H1 (cell line): ENCODE measurements around the gene NMT2. TPM values are rescaled to one million over a fixed set of nuclear protein-coding genes. Genes with fewer than 3 reads are reported as not detected.

Source experiments
- CTCF ChIA-PET: fragments of 300-600 bp; sonication (Branson Sonifier 250); formaldehyde crosslinking; loops from one replicate; lab custom pipeline; 2021; ENCODE audit not compliant: partially characterized antibody; lab: Charles Lee
- POLR2A ChIA-PET: fragments of 300-600 bp; sonication (Branson Sonifier 250); formaldehyde crosslinking; loops from one replicate; lab custom pipeline; 2021; ENCODE audit warnings: inconsistent platforms; ENCODE audit not compliant: partially characterized antibody; lab: Charles Lee
- DNase-seq, 2 experiments: peaks; one replicate each; pipeline versions ENCODE4 v3.0.0 to v3.0.0-alpha.2; 2010 to 2022; ENCODE audit warnings: low spot score in 2 of 2, low read depth in 1 of 2, mixed read lengths in 1 of 2
- FAIRE-seq: peaks from 2 replicates; lab custom pipeline; 2011; peaks lifted over from hg19 to GRCh38; lab: Jason Lieb, UNC
- H2AFZ ChIP-seq: 2 replicates; pipeline ENCODE4 v1.8.1; 2012; ENCODE audit warnings: low read length, inconsistent platforms
- H2AK5ac ChIP-seq: 2 replicates; pipeline ENCODE4 v1.6.1; 2013; ENCODE audit warnings: low read depth, low read length
- H2BK120ac ChIP-seq: replicated peaks from 2 replicates; pipeline ENCODE3; 2013; ENCODE audit warnings: low read depth, low read length, inconsistent platforms
- H2BK12ac ChIP-seq: 2 replicates; pipeline ENCODE4 v1.6.1; 2013; ENCODE audit warnings: low read depth, low read length
- H2BK15ac ChIP-seq: 2 replicates; pipeline ENCODE4 v1.6.1; 2013; ENCODE audit warnings: low read length
- H2BK20ac ChIP-seq: 2 replicates; pipeline ENCODE4 v1.6.1; 2013; ENCODE audit warnings: low read length
- H2BK5ac ChIP-seq: 2 replicates; pipeline ENCODE4 v1.6.1; 2013; ENCODE audit warnings: low read depth, low read length
- H3K14ac ChIP-seq: 2 replicates; pipeline ENCODE4 v1.6.1; 2013; ENCODE audit warnings: inconsistent platforms; ENCODE audit not compliant: insufficient read length
- H3K18ac ChIP-seq: 2 replicates; pipeline ENCODE4 v1.6.1; 2013; ENCODE audit warnings: low read length; ENCODE audit errors: extremely low read depth
- H3K23ac ChIP-seq: 2 replicates; pipeline ENCODE4 v1.6.1; 2013; ENCODE audit warnings: inconsistent platforms; ENCODE audit not compliant: insufficient read length
- H3K23me2 ChIP-seq: 2 replicates; pipeline ENCODE4 v1.6.1; 2013; ENCODE audit warnings: low read depth, low read length
- H3K27ac ChIP-seq: 2 replicates; pipeline ENCODE4 v1.6.1; 2011; ENCODE audit warnings: low read depth, low read length, inconsistent platforms
- H3K27me3 ChIP-seq, 4 experiments: replicated peaks in 1 of 4; 1 replicate in 1 of 4; 2 replicates in 3 of 4; pipeline versions ENCODE4 v1.6.1 to v1.8.1; 2011 to 2013; ENCODE audit warnings: low read length in 3 of 4, mild to moderate bottlenecking in 3 of 4, inconsistent platforms in 2 of 4, mixed read lengths in 2 of 4, moderate library complexity in 1 of 4; ENCODE audit not compliant: control insufficient read depth in 3 of 4, insufficient read depth in 3 of 4; ENCODE audit errors: extremely low read depth in 1 of 4
- H3K36me3 ChIP-seq, 4 experiments: 2 replicates each; pipeline versions ENCODE4 v1.6.1 to v1.8.1; 2011 to 2013; ENCODE audit warnings: mild to moderate bottlenecking in 4 of 4, low read length in 3 of 4, moderate library complexity in 2 of 4, control low read depth in 1 of 4, inconsistent platforms in 1 of 4; ENCODE audit not compliant: insufficient read depth in 4 of 4, control insufficient read depth in 2 of 4
- H3K4ac ChIP-seq: replicated peaks from 2 replicates; pipeline ENCODE3; 2013; ENCODE audit warnings: low read length, low read depth, mixed read lengths, inconsistent platforms; ENCODE audit not compliant: insufficient read length
- H3K4me1 ChIP-seq, 4 experiments: replicated peaks in 1 of 4; 1 replicate in 1 of 4; 2 replicates in 3 of 4; pipeline versions ENCODE4 v1.6.1 to v1.8.1; 2011 to 2013; ENCODE audit warnings: low read length in 3 of 4, inconsistent platforms in 2 of 4, mixed read lengths in 1 of 4; ENCODE audit not compliant: insufficient read depth in 4 of 4, control insufficient read depth in 3 of 4
- H3K4me2 ChIP-seq, 2 experiments: 2 replicates each; pipeline versions ENCODE4 v1.6.1 to v1.8.1; 2011 to 2013; ENCODE audit warnings: low read depth in 2 of 2, low read length in 2 of 2, control low read depth in 1 of 2, inconsistent platforms in 1 of 2, mild to moderate bottlenecking in 1 of 2; ENCODE audit not compliant: insufficient read depth in 1 of 2
- H3K4me3 ChIP-seq, 4 experiments: fragments of 200-600, 300-600 bp in 1 of 4; sonication (generic), shearing (Covaris generic), sonication (Bioruptor Twin) in 1 of 4; 2 replicates each; pipeline versions ENCODE4 v1.5.1 to v1.8.1; 2011 to 2016; ENCODE audit warnings: low read length in 4 of 4, low read depth in 3 of 4, control low read depth in 2 of 4, inconsistent platforms in 2 of 4, mild to moderate bottlenecking in 2 of 4, mixed read lengths in 1 of 4, moderate library complexity in 1 of 4; ENCODE audit not compliant: insufficient read depth in 2 of 4; ENCODE audit errors: extremely low read depth in 1 of 4
- H3K56ac ChIP-seq: replicated peaks from 2 replicates; pipeline ENCODE3; 2013; ENCODE audit warnings: low read depth, mild to moderate bottlenecking, mixed read lengths, low read length, inconsistent platforms; ENCODE audit not compliant: insufficient read length
- H3K79me1 ChIP-seq: 2 replicates; pipeline ENCODE4 v1.6.1; 2013; ENCODE audit warnings: low read depth, low read length, control low read depth
- H3K79me2 ChIP-seq, 2 experiments: 2 replicates each; pipeline versions ENCODE4 v1.6.1 to v1.8.1; 2012 to 2013; ENCODE audit warnings: low read length in 2 of 2, mild to moderate bottlenecking in 2 of 2, inconsistent platforms in 1 of 2; ENCODE audit not compliant: insufficient read depth in 2 of 2, control insufficient read depth in 1 of 2
- H3K9ac ChIP-seq, 4 experiments: replicated peaks in 1 of 4; 1 replicate in 1 of 4; 2 replicates in 3 of 4; pipeline versions ENCODE4 v1.6.1 to v1.8.1; 2011 to 2013; ENCODE audit warnings: low read depth in 3 of 4, low read length in 3 of 4, control low read depth in 2 of 4, mild to moderate bottlenecking in 2 of 4, moderate library complexity in 2 of 4, inconsistent platforms in 1 of 4; ENCODE audit errors: extremely low read depth in 1 of 4
- H3K9me3 ChIP-seq, 2 experiments: 2 replicates each; pipeline versions ENCODE4 v1.6.1 to v1.8.1; 2012 to 2013; ENCODE audit warnings: mild to moderate bottlenecking in 2 of 2, moderate library complexity in 2 of 2, control low read depth in 1 of 2, inconsistent platforms in 1 of 2, low read depth in 1 of 2, low read length in 1 of 2, mixed read lengths in 1 of 2; ENCODE audit not compliant: insufficient read depth in 2 of 2
- H4K20me1 ChIP-seq, 2 experiments: replicated peaks in 1 of 2; 2 replicates each; pipeline versions ENCODE3 to v1.8.1; 2011 to 2013; ENCODE audit warnings: inconsistent platforms in 2 of 2, low read length in 2 of 2, mild to moderate bottlenecking in 1 of 2; ENCODE audit not compliant: insufficient read depth in 2 of 2, control insufficient read depth in 1 of 2
- H4K5ac ChIP-seq: 2 replicates; pipeline ENCODE4 v1.6.1; 2013; ENCODE audit warnings: low read length, low read depth, mixed read lengths, inconsistent platforms; ENCODE audit not compliant: insufficient read length
- H4K8ac ChIP-seq: 2 replicates; pipeline ENCODE4 v1.8.0; 2013; ENCODE audit warnings: mild to moderate bottlenecking, moderate library complexity, low read length, inconsistent platforms; ENCODE audit not compliant: insufficient read depth; ENCODE audit errors: extremely low read depth
- H4K91ac ChIP-seq: replicated peaks from 2 replicates; pipeline ENCODE3; 2013; ENCODE audit warnings: low read length, mixed read lengths, inconsistent platforms; ENCODE audit not compliant: insufficient read length
- BRCA1 ChIP-seq: IDR thresholded peaks from 2 replicates; pipeline ENCODE4 v1.6.1; 2012; ENCODE audit warnings: low read depth, low read length, improper control_type of control experiment
- EP300 ChIP-seq, 2 experiments: IDR thresholded peaks; 1 replicate in 1 of 2; 2 replicates in 1 of 2; pipeline ENCODE4 v1.6.1; 2011 to 2012; ENCODE audit warnings: low read depth in 2 of 2, low read length in 2 of 2, mild to moderate bottlenecking in 2 of 2, borderline replicate concordance in 1 of 2, inconsistent platforms in 1 of 2, moderate library complexity in 1 of 2
- GABPA ChIP-seq: IDR thresholded peaks from 2 replicates; pipeline ENCODE4 v1.6.1; 2011; ENCODE audit warnings: mild to moderate bottlenecking, low read length, moderate library complexity, borderline replicate concordance; ENCODE audit not compliant: insufficient read depth
- KDM4A ChIP-seq: IDR thresholded peaks from one replicate; pipeline ENCODE4 v1.7.1; 2012; ENCODE audit warnings: low read depth, mild to moderate bottlenecking, moderate library complexity, low read length, inconsistent platforms; ENCODE audit not compliant: severe bottlenecking
- POLR2A ChIP-seq, 2 experiments: IDR thresholded peaks; 1 replicate in 1 of 2; 2 replicates in 1 of 2; pipeline ENCODE4 v1.6.1; 2011; ENCODE audit warnings: low read depth in 2 of 2, low read length in 2 of 2, mild to moderate bottlenecking in 2 of 2; ENCODE audit errors: control extremely low read depth in 1 of 2
- POU5F1 ChIP-seq: IDR thresholded peaks from 2 replicates; pipeline ENCODE4 v1.6.1; 2011; ENCODE audit warnings: low read depth, mild to moderate bottlenecking, low read length, moderate library complexity
- RFX5 ChIP-seq: IDR thresholded peaks from 2 replicates; pipeline ENCODE4 v1.6.1; 2011; ENCODE audit warnings: low read depth, low read length, improper control_type of control experiment, borderline replicate concordance
- SP2 ChIP-seq: IDR thresholded peaks from 2 replicates; pipeline ENCODE4 v1.6.1; 2012; ENCODE audit warnings: mild to moderate bottlenecking, low read length, inconsistent platforms
- TAF7 ChIP-seq: optimal IDR thresholded peaks from 2 replicates; pipeline ENCODE3; 2011; ENCODE audit warnings: low read depth, mild to moderate bottlenecking, inconsistent platforms, low read length, moderate library complexity, borderline replicate concordance
- WGBS, 2 experiments: shearing (Covaris generic) in 1 of 2; methylation state at CpG; one replicate each; pipeline versions ENCODE4 v1.1.6 to v1.1.7; 2013 to 2015; ENCODE audit warnings: low lambda C conversion rate in 2 of 2, mixed read lengths in 2 of 2, inconsistent platforms in 1 of 2, low coverage in 1 of 2, missing lambda C conversion rate in 1 of 2; ENCODE audit not compliant: insufficient replicate concordance in 2 of 2, insufficient coverage in 1 of 2, insufficient read length in 1 of 2; ENCODE audit errors: extremely low coverage in 1 of 2, missing lambda C conversion rate in 1 of 2; 5-methylcytosine and 5-hydroxymethylcytosine counted together
- polyA plus RNA-seq, 7 experiments: library from polyadenylated mRNA; depleted of rRNA in 3 of 7; stranded (reverse) in 5 of 7; unstranded in 2 of 7; fragments of >200 nt in 5 of 7; fragments of 200-250 nt in 2 of 7; gene quantifications; 1 replicate in 5 of 7; 2 replicates in 1 of 7; 4 replicates in 1 of 7; pipeline versions ENCODE4 v1.2.1 to v1.2.3, GENCODE V29; 2011 to 2013; ENCODE audit warnings: missing spikeins in 2 of 7, mixed read lengths in 2 of 7
- total RNA-seq: library from RNA; stranded (reverse); fragmentation: NEBNext Ultra II Directional; extraction: Animal tissue kit (Norgen Biotek cat#: 25700); gene quantifications from 2 replicates; pipeline ENCODE4 v1.2.1, GENCODE V29; 2021
- TF ChIP-seq, protein P1 (sequence below), 3 experiments: IDR thresholded peaks; 1 replicate in 2 of 3; 2 replicates in 1 of 3; pipeline versions ENCODE4 v1.5.1 to v1.6.1; 2011; ENCODE audit warnings: low read length in 3 of 3, mild to moderate bottlenecking in 3 of 3, inconsistent platforms in 2 of 3, low read depth in 1 of 3, moderate library complexity in 1 of 3; ENCODE audit not compliant: insufficient read depth in 1 of 3; ENCODE audit errors: control extremely low read depth in 1 of 3

Gene NMT2
- total and polyA plus RNA-seq, 2 of the 8 experiments (the other 6 are each of a cell fraction or from before 2014, with no cell fraction given), result 4.4 to 15.4 TPM

DNA sequence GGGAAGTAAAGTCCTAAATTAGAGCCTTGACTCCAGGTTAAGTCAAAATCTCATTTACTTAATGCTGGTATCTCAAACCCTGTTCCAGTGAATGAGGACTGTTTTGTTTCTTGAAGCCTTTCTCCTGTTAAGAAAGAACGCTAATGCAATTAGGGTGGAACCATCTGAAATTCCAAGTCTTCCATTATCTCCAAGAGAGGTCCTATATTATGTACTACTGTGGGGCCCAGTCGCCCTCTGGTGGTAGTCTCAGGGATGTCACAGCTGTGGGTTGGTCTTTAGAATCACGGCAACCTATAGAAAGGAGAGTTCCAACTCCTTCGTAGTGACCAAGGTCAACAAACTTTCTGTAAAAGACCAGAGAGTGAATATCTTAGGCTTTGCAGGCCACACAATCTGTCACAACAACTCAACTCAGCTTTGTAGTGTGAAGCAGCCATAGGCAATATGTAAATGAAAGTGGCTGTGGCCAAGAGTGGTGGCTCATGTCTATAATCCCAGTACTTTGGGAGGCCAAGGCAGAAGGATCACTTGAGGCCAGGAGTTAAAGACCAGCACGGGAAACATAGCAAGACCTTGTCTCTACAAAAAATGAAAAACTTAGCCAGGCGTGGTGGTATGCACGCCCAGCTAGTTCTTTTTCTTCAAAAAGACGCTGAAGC, 62.0 kb downstream of the NMT2 start:
- Histone ChIP-seq H3K9me3 (no peaks in the 10 kb centered on the region), H4K91ac (no peak overlapping the region), H3K9ac (no peak overlapping the region), H3K27me3 (peaks cover 0 to 2% (median 0%) of the 10 kb centered on the region in 4 experiments; a peak in 1 of 7 replicates), H2BK120ac (no peak overlapping the region), H3K4me2 (no peak overlapping the region), H2AK5ac (no peak overlapping the region), H3K79me1 (no peaks in the 10 kb centered on the region), H2BK5ac (no peak overlapping the region), H3K36me3 (peaks cover 6 to 40% (median 20%) of the 10 kb centered on the region in 4 experiments), H3K23ac (no peak overlapping the region), H3K56ac (no peak overlapping the region), H3K79me2 (0 out of 4 replicates have a peak, but pooled peaks cover 0 to 5% of the 10 kb centered on the region in 2 experiments), H4K8ac (no peak overlapping the region; the same call in 1 of the 2 replicates), H2AFZ (no peak overlapping the region), H2BK20ac (no peak overlapping the region), H3K4ac (no peak overlapping the region), H3K23me2 (no peaks in the 10 kb centered on the region), H3K4me1 (no peaks in the 10 kb centered on the region), H2BK15ac (no peak overlapping the region), H3K14ac (no peak overlapping the region), H3K4me3 (no peak overlapping the region), H3K27ac (no peak overlapping the region), H4K5ac (no peak overlapping the region), H2BK12ac (no peak overlapping the region), H3K18ac (no peak overlapping the region), H4K20me1 (no peaks in the 10 kb centered on the region)
- ChIA-PET POLR2A (interaction anchor here (1.0 to 1.4 kb wide), 5 partner anchors 9 to 153 kb away, joined by 3 to 4 read pairs (median 4); partner anchors contain the start of genes DCLRE1C and RPP38), CTCF (interaction anchor here (0.6 to 4.0 kb wide), 18 partner anchors 8 to 681 kb away, joined by 3 to 18 read pairs (median 4); partner anchors contain the start of gene DCLRE1C)
- DNase-seq, result peak; percentile 31 to 87
- FAIRE-seq, result peak; percentile 48
- WGBS, 2 experiments, result 74% methylated on average over 8 of the region's 8 CpGs; no CpG with 5 or more reads in 1 of the 2 experiments
- TF ChIP-seq RFX5 (no peak), POU5F1 (no peak), SP2 (no peak), BRCA1 (no peak), POLR2A (IDR thresholded peaks at IDR 0.05; ENCODE audit: control extremely low read depth in 1 of 2, low read depth in 2 of 2, low read length in 2 of 2) (no peak), GABPA (no peak), EP300 (IDR thresholded peaks at IDR 0.05; ENCODE audit: borderline replicate concordance in 1 of 2, low read depth in 2 of 2, low read length in 2 of 2) (no peak), TAF7 (no peak), KDM4A (no peak)
- TF ChIP-seq, protein P1, sequence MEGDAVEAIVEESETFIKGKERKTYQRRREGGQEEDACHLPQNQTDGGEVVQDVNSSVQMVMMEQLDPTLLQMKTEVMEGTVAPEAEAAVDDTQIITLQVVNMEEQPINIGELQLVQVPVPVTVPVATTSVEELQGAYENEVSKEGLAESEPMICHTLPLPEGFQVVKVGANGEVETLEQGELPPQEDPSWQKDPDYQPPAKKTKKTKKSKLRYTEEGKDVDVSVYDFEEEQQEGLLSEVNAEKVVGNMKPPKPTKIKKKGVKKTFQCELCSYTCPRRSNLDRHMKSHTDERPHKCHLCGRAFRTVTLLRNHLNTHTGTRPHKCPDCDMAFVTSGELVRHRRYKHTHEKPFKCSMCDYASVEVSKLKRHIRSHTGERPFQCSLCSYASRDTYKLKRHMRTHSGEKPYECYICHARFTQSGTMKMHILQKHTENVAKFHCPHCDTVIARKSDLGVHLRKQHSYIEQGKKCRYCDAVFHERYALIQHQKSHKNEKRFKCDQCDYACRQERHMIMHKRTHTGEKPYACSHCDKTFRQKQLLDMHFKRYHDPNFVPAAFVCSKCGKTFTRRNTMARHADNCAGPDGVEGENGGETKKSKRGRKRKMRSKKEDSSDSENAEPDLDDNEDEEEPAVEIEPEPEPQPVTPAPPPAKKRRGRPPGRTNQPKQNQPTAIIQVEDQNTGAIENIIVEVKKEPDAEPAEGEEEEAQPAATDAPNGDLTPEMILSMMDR (IDR thresholded peaks at IDR 0.05; ENCODE audit: control extremely low read depth in 1 of 3, insufficient read depth in 1 of 3, low read depth in 1 of 3, low read length in 3 of 3), result peak; percentile 74 to 87 (median 87)
